Neuronal stem cell (in vitro differentiated cells): ENCODE measurements around the gene ZFAND3.

Experiments used
- DNase-seq: peaks from one replicate; pipeline ENCODE4 v3.0.0-alpha.2; 2013; ENCODE audit warnings: low spot score
- H2AFZ ChIP-seq: one replicate; pipeline ENCODE4 v1.6.1; 2013; ENCODE audit warnings: mild to moderate bottlenecking, low read length, inconsistent platforms
- H2AK5ac ChIP-seq: 2 replicates; pipeline ENCODE4 v1.6.1; 2013; ENCODE audit warnings: low read depth, mild to moderate bottlenecking, inconsistent platforms, low read length, moderate library complexity, mixed read lengths
- H2BK120ac ChIP-seq: 2 replicates; pipeline ENCODE4 v1.6.1; 2013; ENCODE audit warnings: low read depth, mild to moderate bottlenecking, inconsistent platforms, low read length, moderate library complexity, mixed read lengths
- H2BK12ac ChIP-seq: one replicate; pipeline ENCODE4 v1.6.1; 2013; ENCODE audit warnings: low read length, inconsistent platforms
- H2BK15ac ChIP-seq: 2 replicates; pipeline ENCODE4 v1.6.1; 2013; ENCODE audit warnings: mild to moderate bottlenecking, low read length, inconsistent platforms, mixed read lengths
- H2BK5ac ChIP-seq: one replicate; pipeline ENCODE4 v1.6.1; 2013; ENCODE audit warnings: inconsistent platforms, mild to moderate bottlenecking, low read length, moderate library complexity
- H3K14ac ChIP-seq: one replicate; pipeline ENCODE4 v1.6.1; 2013; ENCODE audit warnings: low read length, inconsistent platforms
- H3K18ac ChIP-seq: 2 replicates; pipeline ENCODE4 v1.6.1; 2013; ENCODE audit warnings: low read length, inconsistent platforms
- H3K23ac ChIP-seq: 2 replicates; pipeline ENCODE4 v1.6.1; 2013; ENCODE audit warnings: low read depth, mild to moderate bottlenecking, mixed read lengths, low read length, inconsistent platforms; ENCODE audit not compliant: poor library complexity
- H3K27ac ChIP-seq: replicated peaks from 3 replicates; pipeline ENCODE4 v1.5.1; 2013; ENCODE audit warnings: low read length, inconsistent platforms
- H3K27me3 ChIP-seq, 3 experiments: 2 replicates each; pipeline ENCODE4 v1.6.1; 2013; ENCODE audit warnings: low read length in 3 of 3, mild to moderate bottlenecking in 2 of 3, inconsistent platforms in 1 of 3, low read depth in 1 of 3, mixed read lengths in 1 of 3, moderate library complexity in 1 of 3; ENCODE audit not compliant: control insufficient read depth in 3 of 3, insufficient read depth in 3 of 3
- H3K36me3 ChIP-seq, 2 donors: replicated peaks in 1 of 2; 2 replicates each; pipeline ENCODE4 v1.6.1; 2013; ENCODE audit warnings: low read length in 2 of 2; ENCODE audit not compliant: control insufficient read depth in 2 of 2, insufficient read depth in 2 of 2
- H3K4ac ChIP-seq: 2 replicates; pipeline ENCODE4 v1.6.1; 2013; ENCODE audit warnings: inconsistent platforms, mild to moderate bottlenecking, low read length, moderate library complexity
- H3K4me1 ChIP-seq, 2 donors: 1 replicate in 1 of 2; 2 replicates in 1 of 2; pipeline ENCODE4 v1.6.1; 2013; ENCODE audit warnings: low read length in 2 of 2, low read depth in 1 of 2; ENCODE audit not compliant: control insufficient read depth in 2 of 2, insufficient read depth in 1 of 2
- H3K4me2 ChIP-seq: one replicate; pipeline ENCODE4 v1.6.1; 2013; ENCODE audit warnings: mild to moderate bottlenecking, low read length, inconsistent platforms; ENCODE audit not compliant: insufficient read depth, poor library complexity, severe bottlenecking
- H3K4me3 ChIP-seq, 2 donors: 2 replicates each; pipeline ENCODE4 v1.5.1; 2013; ENCODE audit warnings: low read length in 2 of 2, mild to moderate bottlenecking in 2 of 2, inconsistent platforms in 1 of 2, moderate library complexity in 1 of 2
- H3K79me1 ChIP-seq: one replicate; pipeline ENCODE4 v1.6.1; 2013; ENCODE audit warnings: low read depth, mild to moderate bottlenecking, inconsistent platforms, low read length, moderate library complexity
- H3K9ac ChIP-seq: one replicate; pipeline ENCODE4 v1.6.1; 2013; ENCODE audit warnings: mild to moderate bottlenecking, low read depth, low read length, inconsistent platforms; ENCODE audit not compliant: poor library complexity
- H3K9me3 ChIP-seq, 2 donors: replicated peaks in 1 of 2; 2 replicates each; pipeline versions ENCODE3 to v1.6.1; 2013; ENCODE audit warnings: low read length in 2 of 2, mild to moderate bottlenecking in 2 of 2, inconsistent platforms in 1 of 2, low read depth in 1 of 2, mixed read lengths in 1 of 2, moderate library complexity in 1 of 2; ENCODE audit not compliant: control insufficient read depth in 2 of 2, insufficient read depth in 1 of 2
- H4K8ac ChIP-seq: one replicate; pipeline ENCODE4 v1.6.1; 2013; ENCODE audit warnings: low read depth, mild to moderate bottlenecking, inconsistent platforms, low read length, moderate library complexity
- H4K91ac ChIP-seq: one replicate; pipeline ENCODE4 v1.6.1; 2013; ENCODE audit warnings: low read length, low read depth, mild to moderate bottlenecking, inconsistent platforms; ENCODE audit not compliant: poor library complexity
- WGBS, 2 donors: extraction: QIAGEN DNeasy Blood & Tissue Kit; methylation state at CpG; one replicate each; pipeline ENCODE4 v1.1.7; 2013; ENCODE audit warnings: missing lambda C conversion rate in 2 of 2, mixed read lengths in 1 of 2; ENCODE audit not compliant: insufficient read length in 2 of 2, insufficient replicate concordance in 1 of 2; ENCODE audit errors: extremely low coverage in 2 of 2; 5-methylcytosine and 5-hydroxymethylcytosine counted together

ZFAND3 gene

GRCh38 chr6:37783025-37783855, 36.3 kb upstream of the ZFAND3 start:
- no peaks in the 10 kb centered on the region for H3K79me1 ChIP-seq
- H2AFZ ChIP-seq: peak overlapping the region; percentile 95
- no peak for DNase-seq
- no peaks in the 10 kb centered on the region for H3K9me3 ChIP-seq
- H2BK12ac ChIP-seq: peak overlapping the region; percentile 53
- H3K4me1 ChIP-seq: peaks cover 37 to 42% of the 10 kb centered on the region in 2 donors
- peaks cover 0 to 9% (median 0%) of the 10 kb centered on the region in 3 experiments for H3K27me3 ChIP-seq
- peak overlapping the region; percentile 4 for H2BK120ac ChIP-seq
- H2BK5ac ChIP-seq: no peak overlapping the region
- no peak overlapping the region for H4K8ac ChIP-seq
- H3K27ac ChIP-seq: no peak overlapping the region
- H2BK15ac ChIP-seq: peak overlapping the region; percentile 88
- peak overlapping the region; percentile 27 for H3K23ac ChIP-seq
- peak overlapping the region in 1 of 2 donors; percentile 37 for H3K4me3 ChIP-seq
- peak overlapping the region; percentile 34 for H3K4me2 ChIP-seq
- no peak overlapping the region for H3K9ac ChIP-seq
- WGBS, 2 donors: no CpG with 5 or more reads among the region's 26 CpGs
- no peak overlapping the region for H3K4ac ChIP-seq
- H2AK5ac ChIP-seq: no peak overlapping the region
- peak overlapping the region; percentile 88 for H3K18ac ChIP-seq
- H3K36me3 ChIP-seq: no peaks in the 10 kb centered on the region
- no peak overlapping the region for H4K91ac ChIP-seq
- H3K14ac ChIP-seq: no peak overlapping the region

- Histone ChIP-seq H2BK120ac (peak overlapping the region; percentile 29), H3K4me3 (peak overlapping the region in 1 of 2 donors; percentile 37), H3K9ac (peak overlapping the region; percentile 61), H3K36me3 (no peaks in the 10 kb centered on the region), H3K4me1 (peaks cover 35 to 39% of the 10 kb centered on the region in 2 donors), H4K91ac (no peak overlapping the region), H4K8ac (no peak overlapping the region), H3K14ac (no peak overlapping the region), H3K27ac (no peak overlapping the region), H2BK5ac (peak overlapping the region; percentile 2), H3K79me1 (no peaks in the 10 kb centered on the region), H3K18ac (peak overlapping the region; percentile 92), H2BK15ac (peak overlapping the region; percentile 88), H2AFZ (peak overlapping the region; percentile 95), H3K27me3 (peaks cover 0 to under 1% (median 0%) of the 10 kb centered on the region in 3 experiments), H3K4me2 (peak overlapping the region; percentile 34), H3K9me3 (no peaks in the 10 kb centered on the region), H2BK12ac (peak overlapping the region; percentile 59), H3K23ac (no peak overlapping the region), H2AK5ac (no peak overlapping the region), H3K4ac (peak overlapping the region; percentile 69)
- DNase-seq: no peak
- no CpG with 5 or more reads among the region's 35 CpGs for WGBS, 2 donors
Measured at GRCh38 chr6:37783856-37784584, 35.5 kb upstream of the ZFAND3 start.

GRCh38 chr6:37784585-37784967, 35.0 kb upstream of the ZFAND3 start:
- H3K4me3 ChIP-seq: no peak overlapping the region
- H3K27ac ChIP-seq: no peak overlapping the region
- peak overlapping the region; percentile 29 for H2BK120ac ChIP-seq
- no peak overlapping the region for H3K9ac ChIP-seq
- no peak overlapping the region for H2BK5ac ChIP-seq
- H2BK15ac ChIP-seq: peak overlapping the region; percentile 88
- H3K18ac ChIP-seq: peak overlapping the region; percentile 45
- no peak overlapping the region for H4K8ac ChIP-seq
- no peaks in the 10 kb centered on the region for H3K36me3 ChIP-seq
- no peak for DNase-seq
- H3K27me3 ChIP-seq: no peaks in the 10 kb centered on the region
- no peaks in the 10 kb centered on the region for H3K79me1 ChIP-seq
- peak overlapping the region; percentile 59 for H2BK12ac ChIP-seq
- no peak overlapping the region for H2AK5ac ChIP-seq
- no peak overlapping the region for H4K91ac ChIP-seq
- no peak overlapping the region for H3K4me2 ChIP-seq
- no CpG with 5 or more reads among the region's 7 CpGs for WGBS, 2 donors
- peaks cover 30 to 34% of the 10 kb centered on the region in 2 donors for H3K4me1 ChIP-seq
- no peak overlapping the region for H3K14ac ChIP-seq
- H3K23ac ChIP-seq: no peak overlapping the region
- H3K9me3 ChIP-seq: no peaks in the 10 kb centered on the region
- H2AFZ ChIP-seq: peak overlapping the region; percentile 26
- no peak overlapping the region for H3K4ac ChIP-seq
